Ramos (cell line): Measurements from ENCODE around the gene CNPY2.
"Not testable (repeated sequence)": the region's sequence is repeated elsewhere in the genome, so short reads cannot be mapped to it uniquely, and the experiment has no call there.

Source experiments
- in situ Hi-C: fragments of 300-500 bp; cut with MboI; formaldehyde crosslinking; loops from one replicate; pipeline ENCODE4 v1.14.3; 2022; ENCODE audit warnings: low sequenced_read_pairs; ENCODE audit not compliant: unreplicated experiment

CNPY2 gene

DNA sequence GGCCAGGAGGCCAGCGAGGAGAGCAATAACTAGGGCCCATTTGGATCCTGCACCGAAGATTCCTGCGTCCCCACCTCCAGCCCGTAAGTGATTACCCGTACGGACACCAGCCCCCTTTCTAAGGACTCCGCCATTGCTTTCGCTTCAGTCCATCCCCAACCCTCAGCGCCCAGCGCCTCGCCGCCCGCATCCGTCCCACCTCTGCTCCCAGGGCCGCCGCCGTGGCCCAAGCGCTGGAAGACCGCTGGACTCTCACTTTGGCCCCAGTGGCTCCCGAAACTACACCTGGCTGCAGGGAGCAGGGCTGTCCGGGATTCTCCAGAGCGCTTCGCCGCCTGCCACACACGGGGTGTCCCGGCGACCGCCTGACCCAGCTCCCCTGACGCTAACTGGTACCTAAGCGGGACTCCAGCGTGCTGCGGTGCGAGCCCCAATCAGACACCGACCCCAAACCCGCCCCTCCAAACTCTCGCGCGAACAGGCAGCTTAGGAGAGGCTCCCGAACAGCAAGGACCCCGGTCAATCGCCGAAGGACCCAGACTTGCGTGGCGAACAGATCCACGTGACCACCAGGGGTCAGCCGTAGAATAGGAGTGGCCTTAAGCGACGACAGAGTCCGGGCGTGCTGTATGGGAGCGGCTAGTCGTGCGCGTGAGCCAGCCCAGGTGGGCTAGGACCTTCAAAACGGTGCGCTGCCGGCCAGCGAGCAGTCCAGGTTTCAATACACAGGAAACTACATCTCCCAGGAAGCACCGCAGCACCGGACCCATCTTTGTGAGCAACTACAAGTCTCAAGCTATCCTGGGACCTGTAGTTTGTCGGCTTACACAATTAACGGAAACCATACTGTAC, at the start of gene CNPY2:
Gene CNPY2, minus strand, starts transcription at position 367 of the 852 bp plus-strand sequence. CDS start 771 bp downstream, outside the sequence.
- in situ Hi-C loops, result no loop called here

DNA sequence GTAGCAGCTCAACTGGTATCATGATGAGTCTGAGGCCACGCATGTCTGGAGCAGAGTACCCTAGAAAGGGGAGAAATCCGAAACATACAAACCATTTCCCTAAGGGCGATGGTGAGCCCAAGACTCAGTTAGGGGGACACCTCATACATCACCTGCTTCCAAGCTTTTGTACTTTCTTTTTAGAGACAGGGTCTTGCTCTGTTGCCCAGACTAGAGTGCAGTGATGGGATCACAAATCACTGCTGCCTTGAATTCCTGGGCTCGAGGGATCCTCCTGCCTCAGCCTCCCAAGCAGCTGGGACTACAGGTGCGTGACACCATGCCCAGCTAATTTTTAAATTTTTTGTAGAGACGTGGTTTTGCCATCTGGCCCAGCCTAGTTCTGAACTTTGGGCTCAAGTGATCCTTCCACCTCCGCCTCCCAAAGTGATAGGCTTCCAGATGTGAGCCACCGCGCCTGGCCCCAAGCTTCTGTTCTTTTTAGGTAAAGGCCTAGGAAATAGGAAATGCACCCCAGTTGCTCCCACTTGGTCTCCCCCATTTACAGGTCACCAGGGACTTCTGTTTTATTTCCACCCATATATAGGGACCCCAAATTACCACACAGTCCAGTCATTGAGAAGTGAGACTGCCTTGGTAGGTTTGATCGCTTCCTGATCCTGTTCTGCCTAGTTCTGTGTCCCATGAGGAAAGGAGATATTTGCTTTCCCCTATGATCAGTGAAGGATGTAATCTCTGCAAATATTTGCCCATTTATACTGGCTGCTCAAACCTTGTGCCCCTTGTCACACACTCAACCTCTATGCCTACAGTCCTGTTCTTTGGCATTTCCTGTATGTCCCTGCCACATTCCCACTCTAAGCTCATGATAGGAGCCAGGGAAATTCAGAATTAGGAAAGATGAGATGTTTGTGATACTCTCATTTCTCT, 46.6 kb upstream of the CNPY2 start, which contains the start of gene APOF:
Gene APOF, minus strand, starts transcription at position 728 of the 930 bp plus-strand sequence. Its CDS starts 112 bp downstream, at position 616.
- in situ Hi-C loops, result no loop called here

- in situ Hi-C loops, result no loop called here
These were observed 45.8 kb upstream of the CNPY2 start for GRCh38 chr12:56361487-56362129.

GRCh38 chr12:56359851-56360767, 44.3 kb upstream of the CNPY2 start, which contains the start of gene STAT2:
Gene STAT2 (minus strand): TSS chr12:56360107. CDS start chr12:56356571, 3,536 bp downstream.
- in situ Hi-C loops, result no loop called here

DNA sequence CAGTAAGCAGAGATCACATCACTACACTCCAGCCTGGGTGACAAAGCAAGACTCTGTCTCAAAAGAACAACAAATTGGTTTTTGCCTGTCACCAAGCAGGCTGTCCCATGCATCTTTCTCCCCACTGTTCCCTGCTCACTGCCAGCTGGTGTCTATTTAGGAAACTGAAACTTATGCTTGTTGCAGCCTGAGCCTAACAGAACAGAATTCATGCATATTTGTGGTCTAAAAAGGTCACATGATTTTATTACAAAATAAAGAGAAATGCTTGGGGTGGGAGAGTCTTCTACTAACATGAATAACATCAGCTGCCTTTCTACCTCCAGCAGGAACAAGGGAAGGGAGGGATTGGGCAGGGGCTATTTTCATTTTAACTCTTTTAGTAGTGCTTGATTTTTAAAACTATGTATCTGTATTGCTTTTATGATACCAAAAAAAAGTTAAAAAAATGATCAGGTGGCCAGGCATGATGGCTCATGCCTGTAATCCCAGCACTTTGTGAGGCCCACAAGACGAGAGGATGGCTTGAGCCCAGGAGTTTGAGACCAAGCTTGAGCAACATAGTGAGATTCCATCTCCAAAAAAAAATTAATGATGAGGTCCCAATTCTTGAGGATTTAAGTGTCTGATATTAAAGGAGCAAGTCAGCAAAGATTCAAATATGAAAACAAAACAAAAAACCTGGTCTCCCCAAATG, 43.2 kb upstream of the CNPY2 start:
- in situ Hi-C loops, result no loop called here

DNA sequence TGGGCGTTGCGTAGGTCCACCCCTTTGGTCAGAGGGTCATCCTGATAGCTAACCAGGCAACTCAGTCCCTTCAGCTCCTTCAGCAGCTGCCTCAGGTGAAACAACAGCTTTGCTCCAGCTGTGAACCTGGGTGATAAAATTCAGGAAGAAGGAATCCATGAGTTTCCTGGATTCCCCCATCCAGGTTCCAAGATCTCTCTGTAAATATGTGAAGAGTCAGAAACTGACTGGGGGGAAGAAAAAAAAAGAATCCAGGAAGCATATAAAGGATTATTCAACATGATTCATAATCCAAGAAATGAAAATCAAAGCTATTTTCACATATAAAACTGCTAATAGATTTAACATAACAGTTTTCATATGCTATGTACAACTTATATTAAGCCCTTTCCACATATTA, 35.5 kb upstream of the CNPY2 start:
- in situ Hi-C loops, result no loop called here

- in situ Hi-C loops, result no loop called here
These were observed 34.9 kb upstream of the CNPY2 start for GRCh38 chr12:56350662-56351061.

DNA sequence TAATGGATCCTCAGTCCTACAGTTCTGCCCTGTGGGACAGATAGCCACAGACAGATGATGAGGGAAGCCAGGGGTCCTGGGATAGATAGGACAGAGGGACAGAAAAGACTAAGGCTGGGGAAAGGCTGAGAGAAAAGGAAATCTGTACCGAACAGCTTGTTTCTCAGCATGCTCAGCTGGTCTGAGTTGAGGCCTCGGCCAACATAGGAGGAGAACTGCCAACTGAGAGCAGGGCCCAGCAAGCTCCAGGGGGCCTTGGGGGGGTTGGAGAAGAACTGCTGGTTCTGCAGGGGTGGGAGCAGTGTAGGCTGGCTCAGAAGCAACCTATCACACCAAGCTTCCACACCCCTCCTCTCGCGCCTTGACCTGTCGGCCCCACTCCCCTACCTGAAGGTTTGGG, 33.0 kb upstream of the CNPY2 start:
- in situ Hi-C loops, result no loop called here

- in situ Hi-C loops, result not testable (repeated sequence)
These were observed 31.5 kb upstream of the CNPY2 start for GRCh38 chr12:56347255-56347654.

DNA sequence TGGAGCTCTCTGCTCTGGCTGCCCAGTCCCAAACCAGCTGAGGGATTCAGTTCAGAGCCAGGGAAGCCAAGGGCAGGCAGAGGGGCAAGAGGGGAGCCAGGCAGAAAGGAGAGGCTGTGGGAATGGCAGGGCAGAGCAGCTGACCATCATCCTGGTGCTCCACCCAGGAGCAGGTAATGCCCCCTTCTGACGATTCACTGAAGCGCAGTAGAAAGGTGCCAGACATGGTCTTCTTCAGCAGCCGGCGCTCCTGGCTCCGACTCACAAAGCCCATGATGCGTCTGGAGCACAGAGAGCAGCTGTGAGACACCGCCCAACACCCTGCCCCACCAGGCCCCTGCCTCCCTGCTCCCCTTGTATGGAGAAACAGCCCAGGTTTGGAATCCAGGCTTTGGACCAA, 30.9 kb upstream of the CNPY2 start:
- in situ Hi-C loops, result no loop called here

- in situ Hi-C loops, result not testable (repeated sequence)
These were observed 26.5 kb upstream of the CNPY2 start for GRCh38 chr12:56342290-56342689.

DNA sequence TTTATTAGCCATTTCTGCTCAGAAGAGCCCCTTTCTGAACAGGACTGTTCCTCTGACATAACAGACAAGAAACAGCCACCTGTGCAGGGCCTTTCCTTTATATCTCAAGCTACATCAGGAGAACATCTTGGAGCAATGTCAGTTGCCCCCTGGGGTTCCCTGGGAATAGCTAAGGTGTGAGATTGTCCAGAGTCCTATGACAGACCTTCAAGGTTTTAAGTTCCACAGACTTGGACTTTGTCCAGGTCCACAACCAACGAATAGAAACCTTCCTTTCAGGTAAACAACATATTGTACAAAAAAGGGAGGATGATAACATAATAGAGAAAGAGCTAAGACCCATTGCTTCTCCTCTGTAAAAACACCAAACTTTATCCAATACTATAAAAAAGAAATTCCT, 25.8 kb upstream of the CNPY2 start:
- in situ Hi-C loops, result no loop called here

GRCh38 chr12:56339158-56339422, 23.3 kb upstream of the CNPY2 start:
- in situ Hi-C loops, result no loop called here

DNA sequence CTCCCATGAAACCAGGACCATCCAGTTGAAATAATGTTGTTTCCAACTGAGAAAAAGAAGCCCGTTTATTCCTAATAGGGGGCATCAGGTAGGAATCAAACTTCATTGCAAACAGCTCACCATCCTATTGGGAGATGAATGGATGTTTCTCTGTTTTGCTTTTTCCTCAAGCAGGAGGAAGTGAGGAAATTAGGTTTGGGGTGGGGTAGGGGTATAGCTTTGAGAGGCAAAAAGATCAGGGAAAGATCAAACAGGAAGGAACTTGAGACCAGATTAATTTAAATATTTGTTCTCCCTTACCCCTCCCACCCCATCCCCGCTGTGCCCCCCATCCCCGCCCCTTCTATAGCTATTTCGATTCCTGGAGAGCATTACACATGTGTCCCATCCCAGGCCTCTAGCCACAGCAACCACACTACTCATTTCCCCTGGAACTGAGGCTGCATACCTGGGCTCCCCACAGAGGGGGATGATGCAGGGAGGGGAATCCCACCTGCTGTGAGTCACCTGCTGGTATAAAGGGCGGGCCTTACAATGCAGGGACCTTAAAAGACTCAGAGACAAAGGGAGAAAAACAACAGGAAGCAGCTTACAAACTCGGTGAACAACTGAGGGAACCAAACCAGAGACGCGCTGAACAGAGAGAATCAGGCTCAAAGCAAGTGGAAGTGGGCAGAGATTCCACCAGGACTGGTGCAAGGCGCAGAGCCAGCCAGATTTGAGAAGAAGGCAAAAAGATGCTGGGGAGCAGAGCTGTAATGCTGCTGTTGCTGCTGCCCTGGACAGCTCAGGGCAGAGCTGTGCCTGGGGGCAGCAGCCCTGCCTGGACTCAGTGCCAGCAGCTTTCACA, 22.7 kb upstream of the CNPY2 start, which contains the start of gene IL23A:
Gene IL23A, plus strand, starts transcription at position 577 of the 850 bp plus-strand sequence. Its CDS starts 161 bp downstream, at position 738.
- in situ Hi-C loops, result no loop called here

DNA sequence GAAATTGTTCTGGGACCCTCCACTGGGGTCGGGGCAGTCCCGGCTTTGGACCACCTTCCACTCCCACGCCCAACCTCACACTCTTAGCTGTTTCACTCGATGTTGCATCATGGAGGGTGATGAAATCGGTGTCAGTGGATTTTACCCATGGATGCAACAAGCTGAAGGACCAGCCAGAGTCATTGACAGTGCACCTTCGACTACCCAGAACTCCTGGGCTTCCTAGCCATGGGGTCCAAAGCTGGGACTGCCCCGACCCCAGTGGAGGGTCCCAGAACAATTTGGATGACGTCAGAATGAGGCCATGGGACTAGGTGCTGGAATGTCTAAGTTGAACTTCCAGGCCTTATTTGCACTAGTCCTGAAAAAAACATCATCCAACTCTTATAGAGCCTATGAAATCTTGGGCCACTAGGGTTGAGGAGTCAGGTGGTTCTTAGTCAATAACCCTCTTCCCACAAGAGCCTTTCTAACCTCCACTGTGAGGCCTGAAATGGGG, 22.0 kb upstream of the CNPY2 start:
- in situ Hi-C loops, result no loop called here

DNA sequence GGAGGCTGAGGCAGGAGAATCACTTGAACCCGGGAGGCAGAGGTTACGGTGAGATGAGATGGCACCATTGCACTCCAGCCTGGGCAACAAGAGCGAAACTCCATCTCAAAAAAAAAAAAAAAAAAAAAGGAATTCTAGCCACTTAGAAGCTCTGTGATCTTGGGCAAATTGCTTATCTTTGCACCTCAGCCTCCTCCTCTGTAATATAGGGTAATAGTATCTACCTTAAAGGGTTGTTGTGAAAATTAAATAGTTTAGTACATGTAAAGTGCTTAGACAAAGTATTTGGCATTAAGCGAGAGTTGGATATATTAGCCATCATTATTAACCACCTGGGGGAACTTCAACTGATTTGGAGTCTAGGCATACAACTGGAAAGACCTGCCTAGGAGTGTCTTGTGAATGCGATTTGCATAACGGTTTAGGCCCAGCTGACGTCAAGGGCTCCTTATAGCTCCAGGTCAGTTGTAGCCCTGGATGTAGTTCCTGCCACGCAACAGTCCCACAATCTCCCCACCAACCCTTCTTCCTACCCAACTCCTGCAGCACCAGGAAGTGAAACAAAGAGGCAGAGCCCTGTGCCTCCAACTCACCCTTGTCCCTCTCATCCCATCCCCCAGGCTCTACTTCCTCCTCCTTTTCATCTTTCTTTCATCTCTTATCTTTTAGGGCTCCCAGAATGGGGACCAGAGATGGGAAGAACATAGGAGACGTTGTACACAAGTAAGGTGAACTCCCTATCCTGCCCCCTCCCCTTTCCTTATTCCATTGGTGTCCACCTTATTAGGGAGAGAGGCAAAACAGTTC, 20.8 kb upstream of the CNPY2 start:
- in situ Hi-C loops, result no loop called here

DNA sequence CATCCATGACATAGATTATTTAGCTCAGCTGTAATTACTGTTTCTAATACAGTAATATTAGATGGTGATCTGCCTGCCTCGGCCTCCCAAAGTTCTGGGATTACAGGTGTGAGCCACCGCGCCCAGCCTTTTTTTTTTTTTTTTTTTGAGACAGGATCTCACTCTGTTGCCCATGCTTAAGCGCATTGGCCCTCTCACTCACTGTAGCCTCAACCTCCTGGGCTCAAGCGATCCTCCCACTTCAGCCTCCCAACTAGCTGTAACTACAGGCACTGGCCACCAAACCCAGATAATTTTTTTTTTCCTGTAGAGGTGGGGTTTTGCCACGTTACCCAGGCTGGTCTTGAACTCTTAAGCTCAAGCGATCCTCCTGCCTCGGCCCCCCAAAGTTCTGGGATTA, 19.7 kb upstream of the CNPY2 start:
- in situ Hi-C loops, result not testable (repeated sequence)
